OCI-LY1 (cell line): ENCODE results near the gene CLEC17A.

Experiments
- EZH2 ChIP-seq: fragments of 200-600 bp; sonication (generic), shearing (Covaris generic); IDR thresholded peaks from 2 replicates; pipeline ENCODE4 v1.8.0; 2017; ENCODE audit warnings: borderline replicate concordance, mixed run types, mild to moderate bottlenecking, antibody characterized with exemption, low read length, moderate library complexity, mixed read lengths
- TF ChIP-seq, protein P1 (sequence below): fragments of 200-600 bp; sonication (generic), shearing (Covaris generic); IDR thresholded peaks from 2 replicates; pipeline ENCODE4 v1.5.1; 2017; ENCODE audit warnings: mild to moderate bottlenecking, antibody characterized with exemption, low read length, moderate library complexity, mixed read lengths

DNA sequence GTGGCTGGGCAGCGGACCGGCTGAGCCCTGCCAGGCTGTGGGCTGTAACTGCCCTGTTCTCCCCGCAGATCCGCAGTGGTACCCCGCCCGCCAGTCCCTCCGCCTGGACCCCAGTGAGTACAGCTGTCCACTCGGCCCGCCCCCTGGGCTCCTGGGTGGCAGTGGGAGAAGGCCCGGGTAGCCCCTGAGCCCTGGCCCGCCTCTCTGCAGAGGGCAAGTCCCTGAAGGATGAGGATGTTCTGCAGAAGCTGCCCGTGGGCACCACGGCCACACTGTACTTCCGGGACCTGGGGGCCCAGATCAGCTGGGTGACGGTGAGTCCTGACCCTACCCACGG, 19.3 kb upstream of the CLEC17A start:
- TF ChIP-seq, protein P1, sequence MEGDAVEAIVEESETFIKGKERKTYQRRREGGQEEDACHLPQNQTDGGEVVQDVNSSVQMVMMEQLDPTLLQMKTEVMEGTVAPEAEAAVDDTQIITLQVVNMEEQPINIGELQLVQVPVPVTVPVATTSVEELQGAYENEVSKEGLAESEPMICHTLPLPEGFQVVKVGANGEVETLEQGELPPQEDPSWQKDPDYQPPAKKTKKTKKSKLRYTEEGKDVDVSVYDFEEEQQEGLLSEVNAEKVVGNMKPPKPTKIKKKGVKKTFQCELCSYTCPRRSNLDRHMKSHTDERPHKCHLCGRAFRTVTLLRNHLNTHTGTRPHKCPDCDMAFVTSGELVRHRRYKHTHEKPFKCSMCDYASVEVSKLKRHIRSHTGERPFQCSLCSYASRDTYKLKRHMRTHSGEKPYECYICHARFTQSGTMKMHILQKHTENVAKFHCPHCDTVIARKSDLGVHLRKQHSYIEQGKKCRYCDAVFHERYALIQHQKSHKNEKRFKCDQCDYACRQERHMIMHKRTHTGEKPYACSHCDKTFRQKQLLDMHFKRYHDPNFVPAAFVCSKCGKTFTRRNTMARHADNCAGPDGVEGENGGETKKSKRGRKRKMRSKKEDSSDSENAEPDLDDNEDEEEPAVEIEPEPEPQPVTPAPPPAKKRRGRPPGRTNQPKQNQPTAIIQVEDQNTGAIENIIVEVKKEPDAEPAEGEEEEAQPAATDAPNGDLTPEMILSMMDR: no peak
- no peak for TF ChIP-seq EZH2
